Effector memory CD8-positive, alpha-beta T cell (primary cell): ENCODE measurements around the gene LBR.
A peak's percentile ranks its signal among the peaks of the same experiment; 100 is the strongest.

Experiments used
- ATAC-seq: fragments of 150-1000 bp; cut with Tn5 transposase; replicated peaks from 2 replicates; pipeline ENCODE4 v1.10.0; 2021; ENCODE audit warnings: mild to moderate bottlenecking, moderate library complexity
- DNase-seq, 3 experiments: peaks; one replicate each; pipeline ENCODE4 v3.0.0; 2021
- H3K27ac Mint-ChIP-seq, 2 donors: one replicate each; pipeline ENCODE4 v1.8.0; 2022; ENCODE audit warnings: mild to moderate bottlenecking in 2 of 2, mixed read lengths in 2 of 2, moderate library complexity in 2 of 2
- H3K27me3 Mint-ChIP-seq, 2 donors: one replicate each; pipeline ENCODE4 v1.8.0; 2022; ENCODE audit warnings: mixed read lengths in 2 of 2
- H3K36me3 Mint-ChIP-seq: one replicate; pipeline ENCODE4 v1.8.0; 2022; ENCODE audit warnings: mild to moderate bottlenecking, moderate library complexity, mixed read lengths; ENCODE audit not compliant: insufficient read depth
- H3K4me1 Mint-ChIP-seq, 2 donors: one replicate each; pipeline ENCODE4 v1.8.0; 2022; ENCODE audit warnings: low read depth in 2 of 2, mixed read lengths in 2 of 2
- H3K4me3 Mint-ChIP-seq, 2 donors: one replicate each; pipeline ENCODE4 v1.8.0; 2022; ENCODE audit warnings: mild to moderate bottlenecking in 2 of 2, mixed read lengths in 2 of 2, moderate library complexity in 2 of 2
- H3K9me3 Mint-ChIP-seq, 2 donors: one replicate each; pipeline ENCODE4 v1.8.0; 2022; ENCODE audit warnings: mixed read lengths in 2 of 2

Gene LBR

DNA sequence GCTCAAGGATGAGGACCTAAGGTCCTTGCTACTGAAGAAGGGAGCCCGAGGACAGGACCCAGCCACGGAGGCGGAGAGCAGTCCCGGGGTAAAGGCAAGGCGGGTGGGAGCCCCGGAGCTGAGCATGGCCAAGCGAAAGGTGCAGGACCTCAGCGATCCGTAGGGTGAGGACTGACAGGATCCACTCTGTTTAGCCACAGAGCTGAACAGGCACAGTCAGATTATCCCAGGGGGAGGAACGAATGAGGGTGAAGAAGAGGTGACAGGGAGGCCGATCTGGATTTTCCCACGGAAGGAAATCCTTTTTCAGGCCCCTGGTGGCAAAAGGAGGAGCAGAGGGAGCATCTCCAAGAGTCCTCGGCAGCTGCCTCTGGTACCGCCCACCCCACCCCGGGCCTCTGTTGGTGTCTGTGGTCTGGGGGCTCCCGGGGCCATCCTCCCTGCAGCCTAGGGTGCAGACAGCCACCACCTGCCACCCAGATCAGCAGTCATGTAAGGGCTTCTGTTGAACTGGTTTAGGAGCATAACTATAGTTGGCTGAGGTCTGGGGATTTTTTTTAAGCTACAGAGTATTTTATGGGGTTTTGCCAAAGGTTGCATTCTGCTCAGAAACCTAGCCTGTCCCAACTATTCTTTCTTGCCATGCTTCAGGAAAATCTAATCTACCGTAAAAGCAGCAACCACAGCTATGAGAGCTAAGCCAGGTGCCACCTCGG, 32.3 kb upstream of the LBR start:
- H3K4me1 Mint-ChIP-seq: peaks cover 36 to 43% of the 10 kb centered on the region in 2 donors
- peaks cover 8% of the 10 kb centered on the region for H3K36me3 Mint-ChIP-seq
- peak overlapping the region; percentile 49 to 51 for H3K4me3 Mint-ChIP-seq
- no peaks in the 10 kb centered on the region for H3K9me3 Mint-ChIP-seq
- H3K27me3 Mint-ChIP-seq: no peaks in the 10 kb centered on the region
- peak; percentile 26 to 37 (median 27) for DNase-seq
- ATAC-seq: peak; percentile 58
- peak overlapping the region; percentile 93 for H3K27ac Mint-ChIP-seq

DNA sequence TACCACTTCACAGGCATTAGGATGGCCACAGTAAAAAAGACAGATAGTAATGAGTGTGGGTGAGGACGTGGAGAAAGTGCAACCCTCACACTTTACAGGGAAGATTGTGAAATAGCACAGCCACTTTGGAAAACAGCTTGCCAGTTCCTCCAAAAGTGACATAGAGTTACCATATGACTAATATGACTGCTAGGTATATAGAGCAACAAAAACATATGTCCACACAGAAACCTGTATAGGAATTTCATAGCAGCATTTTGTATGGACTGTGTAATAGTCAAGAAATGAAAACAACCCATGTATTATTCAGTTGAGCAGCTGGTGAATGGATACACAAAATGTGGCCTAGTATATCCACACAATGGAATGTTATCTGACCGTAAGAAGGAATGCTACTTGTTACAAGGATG, 30.4 kb upstream of the LBR start:
- H3K9me3 Mint-ChIP-seq: no peaks in the 10 kb centered on the region
- H3K36me3 Mint-ChIP-seq: peaks cover 11% of the 10 kb centered on the region
- no peaks in the 10 kb centered on the region for H3K27me3 Mint-ChIP-seq
- H3K4me1 Mint-ChIP-seq: peaks cover 47 to 50% of the 10 kb centered on the region in 2 donors
- no peak for DNase-seq
- ATAC-seq: no peak
- H3K4me3 Mint-ChIP-seq: no peak overlapping the region
- H3K27ac Mint-ChIP-seq: peak overlapping the region; percentile 44 to 93

GRCh38 chr1:225454733-225455132, 26.9 kb upstream of the LBR start:
- Mint-ChIP-seq H3K4me3 (peak overlapping the region; percentile 51 to 71), H3K36me3 (peaks cover 13% of the 10 kb centered on the region), H3K27ac (peak overlapping the region; percentile 91 to 96), H3K4me1 (peaks cover 28 to 42% of the 10 kb centered on the region in 2 donors), H3K9me3 (no peaks in the 10 kb centered on the region), H3K27me3 (no peaks in the 10 kb centered on the region)
- ATAC-seq: peak; percentile 97
- DNase-seq: peak; percentile 36 to 54 (median 44)

DNA sequence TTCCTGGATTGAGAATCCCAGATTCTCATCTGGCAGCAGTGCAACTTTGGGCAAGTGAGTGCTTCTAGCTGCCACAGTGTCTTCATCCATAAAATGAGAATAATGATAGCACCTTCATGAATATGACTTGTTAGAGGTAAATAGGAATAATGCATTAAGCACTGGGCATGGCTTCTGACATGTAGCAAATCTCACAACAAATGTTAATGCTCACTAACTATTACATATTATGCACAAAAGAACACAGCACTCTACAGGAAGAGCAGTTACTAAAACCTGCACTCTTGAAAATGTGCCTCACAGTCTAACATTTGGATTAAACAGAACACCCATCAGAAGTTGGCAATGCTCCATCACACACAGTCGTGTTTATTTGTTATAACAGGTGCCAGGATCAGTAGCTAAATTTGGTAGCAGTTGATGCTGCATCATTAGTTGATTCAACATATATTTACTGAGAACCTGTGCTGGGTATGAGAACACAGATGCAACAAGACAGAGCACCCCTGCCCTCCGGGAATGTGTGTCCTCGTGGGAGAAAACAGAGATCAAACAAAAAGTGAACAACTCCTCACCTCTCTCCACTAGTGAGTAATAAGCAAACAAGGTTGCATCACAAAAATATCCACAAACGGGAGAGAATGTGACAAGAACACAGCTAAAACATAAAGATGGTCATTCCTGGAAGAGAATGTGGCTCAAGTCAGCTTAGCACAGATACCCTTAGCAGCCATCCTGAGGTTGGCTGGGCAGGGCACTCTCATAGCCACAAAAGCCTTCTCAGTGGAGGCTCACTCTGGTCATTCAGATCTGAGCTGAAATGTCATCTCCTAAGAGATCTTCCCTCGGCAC, 26.2 kb upstream of the LBR start:
- DNase-seq: no peak
- Mint-ChIP-seq H3K27ac (peak overlapping the region; percentile 91 to 96), H3K36me3 (peaks cover 13% of the 10 kb centered on the region), H3K4me1 (peaks cover 30 to 40% of the 10 kb centered on the region in 2 donors), H3K4me3 (peak overlapping the region; percentile 51 to 71), H3K9me3 (no peaks in the 10 kb centered on the region), H3K27me3 (no peaks in the 10 kb centered on the region)
- ATAC-seq: no peak

DNA sequence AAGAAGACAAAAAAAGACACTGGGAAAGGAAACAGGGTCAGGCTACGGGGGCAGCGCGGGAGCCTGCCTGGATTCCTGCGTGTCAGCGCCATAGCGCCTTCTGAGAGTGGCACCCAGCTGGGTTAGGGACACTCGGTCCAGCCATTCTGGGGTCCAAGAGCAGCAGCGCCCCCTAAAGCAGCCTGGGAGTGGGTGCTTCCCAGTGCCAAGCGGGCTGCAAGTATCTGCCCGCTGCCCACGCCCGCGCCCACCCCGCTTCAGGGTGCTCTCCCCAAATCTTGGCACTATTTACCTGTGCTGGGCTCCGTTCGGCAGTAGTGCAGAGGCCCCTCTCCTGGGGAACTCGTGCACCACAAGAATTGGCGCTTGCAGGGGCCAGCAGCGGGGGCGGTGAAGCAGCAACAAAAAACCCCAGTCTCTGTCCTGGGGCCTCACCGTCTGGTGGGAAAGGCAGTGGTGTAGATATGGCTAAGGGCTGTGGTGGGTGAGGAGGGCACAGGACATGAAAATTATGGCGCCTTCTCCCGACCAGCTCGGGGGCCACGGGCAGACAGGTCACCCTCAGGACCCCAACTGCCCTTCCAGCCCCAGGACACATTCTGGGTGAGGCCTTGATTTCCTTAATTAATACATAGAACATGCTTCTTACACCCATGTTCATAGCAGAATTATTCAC, 24.1 kb upstream of the LBR start:
- Mint-ChIP-seq H3K9me3 (no peaks in the 10 kb centered on the region), H3K36me3 (peaks cover 13% of the 10 kb centered on the region), H3K4me1 (peaks cover 36 to 40% of the 10 kb centered on the region in 2 donors), H3K27ac (no peak overlapping the region), H3K4me3 (no peak overlapping the region), H3K27me3 (no peaks in the 10 kb centered on the region)
- no peak for ATAC-seq
- DNase-seq: no peak

GRCh38 chr1:225451340-225451739, 23.5 kb upstream of the LBR start:
- H3K27me3 Mint-ChIP-seq: no peaks in the 10 kb centered on the region
- DNase-seq (no peak), ATAC-seq (no peak)
- H3K4me3 Mint-ChIP-seq: no peak overlapping the region
- H3K36me3 Mint-ChIP-seq: peaks cover 13% of the 10 kb centered on the region
- H3K27ac Mint-ChIP-seq: peak overlapping the region in 1 of 2 donors; percentile 63
- H3K9me3 Mint-ChIP-seq: no peaks in the 10 kb centered on the region
- H3K4me1 Mint-ChIP-seq: peaks cover 39 to 40% of the 10 kb centered on the region in 2 donors

DNA sequence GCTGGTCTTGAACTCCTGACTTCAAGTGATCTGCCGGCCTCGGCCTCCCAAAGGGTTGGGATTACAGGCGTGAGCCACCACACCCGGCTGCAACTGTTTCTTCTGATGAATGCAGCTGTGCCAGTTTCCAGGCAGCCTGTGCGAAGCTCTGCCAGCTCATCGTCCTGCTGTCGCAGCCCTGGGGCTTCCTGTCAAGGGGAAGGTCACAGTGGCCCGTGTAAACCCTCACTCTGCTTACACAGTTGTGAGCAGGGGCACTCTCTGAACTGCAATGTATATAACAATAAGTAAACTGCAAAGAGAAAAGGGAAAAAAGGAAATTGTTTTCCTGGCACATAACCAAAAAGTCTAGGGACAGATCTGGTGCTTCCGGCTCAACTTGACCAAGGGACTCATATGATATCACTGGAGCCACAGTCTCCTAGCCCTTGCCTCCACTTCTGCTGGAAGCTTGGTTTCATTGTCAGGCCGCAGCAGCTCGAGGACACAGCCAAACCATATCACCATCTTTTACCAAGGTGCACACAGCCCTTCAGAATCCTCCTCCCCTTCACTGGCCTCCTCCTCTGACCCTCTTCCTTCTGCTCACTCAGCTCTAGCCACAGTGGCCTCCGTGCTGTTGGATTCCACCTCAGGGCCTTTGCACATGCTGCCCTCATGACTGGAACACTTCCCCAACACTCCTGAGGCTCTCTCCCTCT, 22.8 kb upstream of the LBR start:
- H3K27ac Mint-ChIP-seq: peak overlapping the region in 1 of 2 donors; percentile 63
- peaks cover 11% of the 10 kb centered on the region for H3K36me3 Mint-ChIP-seq
- peaks cover 45 to 47% of the 10 kb centered on the region in 2 donors for H3K4me1 Mint-ChIP-seq
- no peak overlapping the region for H3K4me3 Mint-ChIP-seq
- no peak for ATAC-seq
- no peak for DNase-seq
- H3K27me3 Mint-ChIP-seq: no peaks in the 10 kb centered on the region
- H3K9me3 Mint-ChIP-seq: no peaks in the 10 kb centered on the region

DNA sequence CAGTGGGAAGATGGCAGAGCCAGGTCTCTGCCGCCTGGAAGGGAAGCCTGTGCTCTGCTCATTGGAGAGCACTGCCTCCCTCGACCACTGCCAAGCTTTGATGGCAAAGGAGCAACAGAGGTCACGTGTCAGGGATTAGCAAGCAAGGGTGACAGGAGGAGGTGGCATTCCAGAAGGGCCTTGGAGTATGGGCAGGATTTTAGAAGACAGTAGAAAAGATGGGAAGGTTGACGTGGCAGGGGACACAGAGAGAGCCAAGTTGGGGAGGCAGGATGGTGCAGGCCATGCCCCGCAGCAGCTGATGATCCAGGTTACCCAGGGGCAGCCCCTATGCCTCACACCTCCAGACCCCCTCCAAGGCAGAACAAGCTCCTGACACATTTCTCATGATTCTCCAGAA, 21.9 kb upstream of the LBR start:
- Mint-ChIP-seq H3K9me3 (no peaks in the 10 kb centered on the region), H3K4me3 (no peak overlapping the region), H3K4me1 (peaks cover 50 to 51% of the 10 kb centered on the region in 2 donors), H3K27me3 (no peaks in the 10 kb centered on the region), H3K36me3 (peaks cover 12% of the 10 kb centered on the region), H3K27ac (no peak overlapping the region)
- DNase-seq (no peak), ATAC-seq (no peak)

DNA sequence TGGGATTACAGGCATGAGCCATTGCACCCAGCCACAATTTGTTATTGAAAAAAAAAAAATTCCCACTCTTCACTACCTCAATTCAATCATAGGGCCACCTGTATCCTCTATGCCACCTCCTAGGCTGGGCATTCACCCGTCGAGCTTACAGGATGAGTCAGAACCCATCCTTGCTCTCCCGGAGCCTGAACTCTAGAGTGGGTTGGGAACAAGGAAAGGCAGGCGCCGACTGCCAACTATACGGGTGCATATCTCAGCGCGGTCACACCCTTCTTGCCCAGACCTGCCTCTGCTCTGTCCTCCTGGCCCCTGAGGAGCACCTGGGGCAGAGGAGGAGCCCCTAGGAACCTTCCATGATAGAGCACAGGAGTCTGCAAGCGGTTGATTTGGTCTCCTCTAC, 21.4 kb upstream of the LBR start:
- H3K4me1 Mint-ChIP-seq: peaks cover 51 to 52% of the 10 kb centered on the region in 2 donors
- DNase-seq: no peak
- no peak overlapping the region for H3K4me3 Mint-ChIP-seq
- peak overlapping the region in 1 of 2 donors; percentile 41 for H3K27ac Mint-ChIP-seq
- H3K9me3 Mint-ChIP-seq: no peaks in the 10 kb centered on the region
- H3K36me3 Mint-ChIP-seq: peaks cover 16% of the 10 kb centered on the region
- ATAC-seq: no peak
- H3K27me3 Mint-ChIP-seq: no peaks in the 10 kb centered on the region

GRCh38 chr1:225448146-225448805, 20.4 kb upstream of the LBR start:
- Mint-ChIP-seq H3K27me3 (no peaks in the 10 kb centered on the region), H3K4me3 (no peak overlapping the region), H3K9me3 (no peaks in the 10 kb centered on the region), H3K4me1 (peaks cover 49% of the 10 kb centered on the region in 2 donors), H3K27ac (no peak overlapping the region), H3K36me3 (peaks cover 18% of the 10 kb centered on the region)
- DNase-seq (no peak), ATAC-seq (no peak)

GRCh38 chr1:225447650-225448089, 19.8 kb upstream of the LBR start:
- no peak for DNase-seq
- Mint-ChIP-seq H3K4me3 (peak overlapping the region in 1 of 2 donors; percentile 40), H3K9me3 (no peaks in the 10 kb centered on the region), H3K4me1 (peaks cover 52 to 54% of the 10 kb centered on the region in 2 donors), H3K27ac (peak overlapping the region in 1 of 2 donors; percentile 28), H3K27me3 (no peaks in the 10 kb centered on the region), H3K36me3 (peaks cover 17% of the 10 kb centered on the region)
- ATAC-seq: no peak

- peaks cover 15% of the 10 kb centered on the region for H3K36me3 Mint-ChIP-seq
- ATAC-seq (no peak), DNase-seq (no peak)
- H3K4me3 Mint-ChIP-seq: no peak overlapping the region
- no peaks in the 10 kb centered on the region for H3K27me3 Mint-ChIP-seq
- H3K27ac Mint-ChIP-seq: peak overlapping the region in 1 of 2 donors; percentile 28
- no peaks in the 10 kb centered on the region for H3K9me3 Mint-ChIP-seq
- H3K4me1 Mint-ChIP-seq: peaks cover 56 to 58% of the 10 kb centered on the region in 2 donors
Observed at GRCh38 chr1:225446981-225447615, 19.3 kb upstream of the LBR start.
